Measurements from ENCODE around the gene COQ8A. TPM values are rescaled to one million over a fixed set of nuclear protein-coding genes. Genes with fewer than 3 reads are reported as not detected.

COQ8A gene
- polyA plus RNA-seq, 2 of the 4 experiments (the other 2 are of a cell fraction) = 10.8 to 12.4 TPM

DNA sequence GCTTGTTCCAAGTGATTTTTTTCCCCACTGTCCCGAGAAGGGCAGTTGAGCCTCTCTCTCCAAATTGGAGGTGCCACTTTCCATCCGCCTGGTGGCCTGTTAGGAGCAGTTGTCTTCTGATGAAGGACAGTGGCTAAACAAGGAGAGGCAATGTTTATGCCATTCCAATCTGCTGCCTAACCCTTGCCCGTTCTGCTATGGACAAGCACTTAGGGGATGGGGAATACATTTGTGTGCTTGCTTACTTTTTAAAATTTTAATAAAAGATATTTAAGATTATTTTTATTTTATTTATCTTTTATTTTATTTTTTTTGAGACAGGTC, 12.0 kb downstream of the COQ8A start:
- POLR2A ChIA-PET = no interaction called here

DNA sequence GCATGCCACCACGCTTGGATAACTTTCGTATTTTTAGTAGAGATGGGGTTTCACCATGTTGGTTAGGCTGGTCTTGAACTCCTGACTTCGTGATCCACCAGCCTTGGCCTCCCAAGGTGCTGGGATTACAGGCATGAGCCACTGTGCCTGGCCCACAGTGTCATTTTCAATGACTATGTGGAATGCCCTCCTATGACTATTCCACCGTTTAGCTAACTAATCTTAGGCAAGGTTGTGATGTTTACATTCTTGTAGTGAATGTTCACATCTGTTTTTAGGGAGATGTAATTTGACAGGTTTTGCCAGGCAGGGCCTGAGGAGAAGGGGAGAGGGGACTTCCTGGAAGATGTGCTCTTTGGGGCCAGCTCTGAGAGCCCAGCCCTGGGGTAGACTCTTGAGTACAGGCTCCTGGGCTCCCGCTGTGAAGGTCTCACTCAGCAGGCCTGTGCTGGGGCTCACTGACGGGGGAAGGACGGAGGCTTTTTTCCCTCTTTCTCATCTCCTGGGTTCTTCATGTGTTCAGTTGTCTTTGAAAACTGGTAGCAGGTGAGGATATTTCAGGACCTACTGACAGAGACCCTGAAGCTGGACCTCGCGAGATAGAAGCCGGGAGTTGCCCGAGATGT, 13.2 kb downstream of the COQ8A start:
- Histone ChIP-seq H3K4me1 (no peaks in the 10 kb centered on the region), H3K27ac (no peak overlapping the region), H3K9me3 (no peaks in the 10 kb centered on the region; the same call in 2 of the 3 replicates), H3K4me3 (no peak overlapping the region), H3K4me2 (no peak overlapping the region)
- no peak for TF ChIP-seq ZNF302 (CRISPR knock-in tag; IDR thresholded peaks at IDR 0.05)
- TF ChIP-seq KDM1A (IDR thresholded peaks at IDR 0.05; ENCODE audit: low read depth) = no peak
- TF ChIP-seq EHMT2 (IDR thresholded peaks at IDR 0.05; ENCODE audit: low read depth) = no peak
- no peak for TF ChIP-seq FOSB (CRISPR knock-in tag; IDR thresholded peaks at IDR 0.05)
- TF ChIP-seq HDAC2 (IDR thresholded peaks at IDR 0.05) = no peak
- no peak for TF ChIP-seq KDM5A (IDR thresholded peaks at IDR 0.05)
- TF ChIP-seq BHLHE40 (IDR thresholded peaks at IDR 0.05; ENCODE audit: low read depth, low read length) = no peak
- no peak for TF ChIP-seq SMC3 (IDR thresholded peaks at IDR 0.05)
- TF ChIP-seq, protein P1, sequence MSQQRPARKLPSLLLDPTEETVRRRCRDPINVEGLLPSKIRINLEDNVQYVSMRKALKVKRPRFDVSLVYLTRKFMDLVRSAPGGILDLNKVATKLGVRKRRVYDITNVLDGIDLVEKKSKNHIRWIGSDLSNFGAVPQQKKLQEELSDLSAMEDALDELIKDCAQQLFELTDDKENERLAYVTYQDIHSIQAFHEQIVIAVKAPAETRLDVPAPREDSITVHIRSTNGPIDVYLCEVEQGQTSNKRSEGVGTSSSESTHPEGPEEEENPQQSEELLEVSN (IDR thresholded peaks at IDR 0.05; ENCODE audit: borderline replicate concordance, low read depth) = no peak
- TF ChIP-seq MYC (IDR thresholded peaks at IDR 0.05; ENCODE audit: borderline replicate concordance, low read length) = no peak
- no peak for TF ChIP-seq CHD2 (IDR thresholded peaks at IDR 0.05; ENCODE audit: low read length, partially characterized antibody)
- no peak for TF ChIP-seq TP53 (CRISPR knock-in tag; IDR thresholded peaks at IDR 0.05)
- no peak for TF ChIP-seq CHD4 (IDR thresholded peaks at IDR 0.05; ENCODE audit: borderline replicate concordance)
- TF ChIP-seq ZC3H11A (IDR thresholded peaks at IDR 0.05) = no peak
- TF ChIP-seq, protein P2, sequence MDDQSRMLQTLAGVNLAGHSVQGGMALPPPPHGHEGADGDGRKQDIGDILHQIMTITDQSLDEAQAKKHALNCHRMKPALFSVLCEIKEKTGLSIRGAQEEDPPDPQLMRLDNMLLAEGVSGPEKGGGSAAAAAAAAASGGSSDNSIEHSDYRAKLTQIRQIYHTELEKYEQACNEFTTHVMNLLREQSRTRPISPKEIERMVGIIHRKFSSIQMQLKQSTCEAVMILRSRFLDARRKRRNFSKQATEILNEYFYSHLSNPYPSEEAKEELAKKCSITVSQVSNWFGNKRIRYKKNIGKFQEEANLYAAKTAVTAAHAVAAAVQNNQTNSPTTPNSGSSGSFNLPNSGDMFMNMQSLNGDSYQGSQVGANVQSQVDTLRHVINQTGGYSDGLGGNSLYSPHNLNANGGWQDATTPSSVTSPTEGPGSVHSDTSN (IDR thresholded peaks at IDR 0.05) = no peak
- TF ChIP-seq, protein P3, sequence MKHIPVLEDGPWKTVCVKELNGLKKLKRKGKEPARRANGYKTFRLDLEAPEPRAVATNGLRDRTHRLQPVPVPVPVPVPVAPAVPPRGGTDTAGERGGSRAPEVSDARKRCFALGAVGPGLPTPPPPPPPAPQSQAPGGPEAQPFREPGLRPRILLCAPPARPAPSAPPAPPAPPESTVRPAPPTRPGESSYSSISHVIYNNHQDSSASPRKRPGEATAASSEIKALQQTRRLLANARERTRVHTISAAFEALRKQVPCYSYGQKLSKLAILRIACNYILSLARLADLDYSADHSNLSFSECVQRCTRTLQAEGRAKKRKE (CRISPR knock-in tag; IDR thresholded peaks at IDR 0.05; ENCODE audit: low read depth) = no peak
- no peak for TF ChIP-seq RAD21 (conservative IDR thresholded peaks at IDR 0.05 in 1 of 2, IDR thresholded peaks at IDR 0.05 in 1 of 2)
- TF ChIP-seq, protein P4, sequence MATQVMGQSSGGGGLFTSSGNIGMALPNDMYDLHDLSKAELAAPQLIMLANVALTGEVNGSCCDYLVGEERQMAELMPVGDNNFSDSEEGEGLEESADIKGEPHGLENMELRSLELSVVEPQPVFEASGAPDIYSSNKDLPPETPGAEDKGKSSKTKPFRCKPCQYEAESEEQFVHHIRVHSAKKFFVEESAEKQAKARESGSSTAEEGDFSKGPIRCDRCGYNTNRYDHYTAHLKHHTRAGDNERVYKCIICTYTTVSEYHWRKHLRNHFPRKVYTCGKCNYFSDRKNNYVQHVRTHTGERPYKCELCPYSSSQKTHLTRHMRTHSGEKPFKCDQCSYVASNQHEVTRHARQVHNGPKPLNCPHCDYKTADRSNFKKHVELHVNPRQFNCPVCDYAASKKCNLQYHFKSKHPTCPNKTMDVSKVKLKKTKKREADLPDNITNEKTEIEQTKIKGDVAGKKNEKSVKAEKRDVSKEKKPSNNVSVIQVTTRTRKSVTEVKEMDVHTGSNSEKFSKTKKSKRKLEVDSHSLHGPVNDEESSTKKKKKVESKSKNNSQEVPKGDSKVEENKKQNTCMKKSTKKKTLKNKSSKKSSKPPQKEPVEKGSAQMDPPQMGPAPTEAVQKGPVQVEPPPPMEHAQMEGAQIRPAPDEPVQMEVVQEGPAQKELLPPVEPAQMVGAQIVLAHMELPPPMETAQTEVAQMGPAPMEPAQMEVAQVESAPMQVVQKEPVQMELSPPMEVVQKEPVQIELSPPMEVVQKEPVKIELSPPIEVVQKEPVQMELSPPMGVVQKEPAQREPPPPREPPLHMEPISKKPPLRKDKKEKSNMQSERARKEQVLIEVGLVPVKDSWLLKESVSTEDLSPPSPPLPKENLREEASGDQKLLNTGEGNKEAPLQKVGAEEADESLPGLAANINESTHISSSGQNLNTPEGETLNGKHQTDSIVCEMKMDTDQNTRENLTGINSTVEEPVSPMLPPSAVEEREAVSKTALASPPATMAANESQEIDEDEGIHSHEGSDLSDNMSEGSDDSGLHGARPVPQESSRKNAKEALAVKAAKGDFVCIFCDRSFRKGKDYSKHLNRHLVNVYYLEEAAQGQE (IDR thresholded peaks at IDR 0.05) = no peak
- TF ChIP-seq ZFP36 (IDR thresholded peaks at IDR 0.05; ENCODE audit: borderline replicate concordance, partially characterized antibody) = no peak
- TF ChIP-seq POLR2A (IDR thresholded peaks at IDR 0.05; ENCODE audit: low read length) = no peak
- POLR2A ChIA-PET = no interaction called here
- WGBS (ENCODE audit: missing lambda C conversion rate) = 87% methylated on average over 11 of the region's 11 CpGs
- CTCF ChIA-PET = no interaction called here
- ATAC-seq (no peak), FAIRE-seq (no peak), DNase-seq (ENCODE audit: low read depth in 1 of 2, low spot score in 1 of 2) (no peak)

More for the DNA sequence above, 12.0 kb downstream of the COQ8A start:
- Histone ChIP-seq H3K4me3 (no peak overlapping the region), H3K9me3 (no peaks in the 10 kb centered on the region; the same call in 2 of the 3 replicates), H3K4me2 (no peak overlapping the region), H3K4me1 (no peaks in the 10 kb centered on the region), H3K27ac (no peak overlapping the region)
- WGBS (ENCODE audit: missing lambda C conversion rate) = 77% methylated on average over 3 of the region's 3 CpGs
- DNase-seq (ENCODE audit: low read depth in 1 of 2, low spot score in 1 of 2) = no peak
- FAIRE-seq = no peak
- no peak for ATAC-seq
- CTCF ChIA-PET = no interaction called here
- TF ChIP-seq, protein P5, sequence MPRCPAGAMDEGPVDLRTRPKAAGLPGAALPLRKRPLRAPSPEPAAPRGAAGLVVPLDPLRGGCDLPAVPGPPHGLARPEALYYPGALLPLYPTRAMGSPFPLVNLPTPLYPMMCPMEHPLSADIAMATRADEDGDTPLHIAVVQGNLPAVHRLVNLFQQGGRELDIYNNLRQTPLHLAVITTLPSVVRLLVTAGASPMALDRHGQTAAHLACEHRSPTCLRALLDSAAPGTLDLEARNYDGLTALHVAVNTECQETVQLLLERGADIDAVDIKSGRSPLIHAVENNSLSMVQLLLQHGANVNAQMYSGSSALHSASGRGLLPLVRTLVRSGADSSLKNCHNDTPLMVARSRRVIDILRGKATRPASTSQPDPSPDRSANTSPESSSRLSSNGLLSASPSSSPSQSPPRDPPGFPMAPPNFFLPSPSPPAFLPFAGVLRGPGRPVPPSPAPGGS (IDR thresholded peaks at IDR 0.05) = no peak
- TF ChIP-seq CHD4 (IDR thresholded peaks at IDR 0.05; ENCODE audit: borderline replicate concordance) = no peak

All from A549 (cell line).